ENCODE data around the gene FUT9. TPM values are rescaled to one million over a fixed set of nuclear protein-coding genes. Genes with fewer than 3 reads are reported as not detected.

The FUT9 gene
- 10.7 and 17.0 TPM in 2 replicates for polyA plus RNA-seq

DNA sequence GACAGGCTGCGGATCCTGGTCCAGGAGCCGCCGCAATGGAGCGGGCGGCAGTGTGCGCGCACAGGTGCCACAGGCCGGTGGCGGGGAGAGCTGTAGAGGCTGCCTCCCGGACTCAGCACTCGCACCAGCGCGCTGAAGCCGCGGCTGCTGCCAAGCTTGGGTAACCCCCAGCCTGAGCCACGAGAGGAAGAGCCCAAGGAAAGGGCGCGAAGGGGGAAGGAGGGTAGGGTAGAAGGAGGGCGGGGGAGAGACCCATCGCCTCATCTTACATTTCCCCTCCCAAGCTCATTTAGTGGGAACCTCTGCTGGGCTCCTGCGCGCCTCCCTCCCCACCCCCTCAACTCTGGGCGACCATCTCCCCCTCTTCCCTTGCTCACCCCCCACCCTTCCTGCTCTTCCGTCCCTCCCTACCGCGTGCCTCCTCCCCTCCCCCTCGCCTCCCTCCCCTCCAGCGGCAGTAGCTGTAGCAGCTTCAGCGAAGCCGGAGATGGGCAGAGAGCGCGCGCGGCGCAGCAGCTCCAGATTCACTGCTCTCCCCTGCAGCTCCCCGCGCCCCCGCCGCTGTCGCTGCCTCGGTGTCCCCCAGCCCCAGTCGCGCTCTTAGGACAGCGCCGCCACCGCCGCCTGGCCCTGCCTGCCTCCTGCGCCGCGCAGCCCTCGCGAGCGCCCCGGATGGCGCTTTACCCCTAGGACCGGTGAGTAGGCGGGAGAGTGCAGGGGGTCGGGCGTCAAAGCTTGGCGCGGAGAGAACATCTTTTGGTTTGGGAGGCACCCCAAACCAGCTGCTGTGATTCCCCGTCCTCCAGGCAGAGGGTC lies at the start of gene FUT9:
FUT9 (plus strand) TSS at position 457 of the 816 bp plus-strand sequence. CDS start 187,182 bp downstream, outside the sequence.

Measured in Purkinje cell (primary cell).